Activated T-helper 2 cell treated with anti-CD3 and anti-CD28 coated beads, Interferon-gamma antibody, Interleukin-2, Interleukin-4, amounts not matched to agents 10 μg/mL and 5 μg/mL and 100 μg/mL, durations not matched to agents 14 hours and 24 hours and 36 hours (primary cell): Measurements from ENCODE around the gene MVB12B. TPM values are rescaled to one million over a fixed set of nuclear protein-coding genes. Genes with fewer than 3 reads are reported as not detected.
A peak's percentile ranks its signal among the peaks of the same experiment; 100 is the strongest.

Source experiments
- DNase-seq: peaks from one replicate; pipeline ENCODE4 v3.0.0; 2021; ENCODE audit warnings: low spot score
- H3K27ac Mint-ChIP-seq: one replicate; pipeline ENCODE4 v1.8.0; 2021; ENCODE audit warnings: mixed read lengths
- H3K27me3 Mint-ChIP-seq: one replicate; pipeline ENCODE4 v1.8.0; 2021; ENCODE audit warnings: low read depth, mixed read lengths
- H3K36me3 Mint-ChIP-seq: one replicate; pipeline ENCODE4 v1.8.0; 2021; ENCODE audit warnings: low read depth, mixed read lengths
- H3K4me1 Mint-ChIP-seq: one replicate; pipeline ENCODE4 v1.8.0; 2021; ENCODE audit warnings: low read depth, mixed read lengths
- H3K4me3 Mint-ChIP-seq: one replicate; pipeline ENCODE4 v1.8.0; 2021; ENCODE audit warnings: low read depth, mild to moderate bottlenecking, moderate library complexity, mixed read lengths
- H3K9me3 Mint-ChIP-seq: one replicate; pipeline ENCODE4 v1.8.0; 2021; ENCODE audit warnings: mixed read lengths
- intact Hi-C: fragments of 100-400 bp; cut with micrococcal nuclease; formaldehyde crosslinking; loops from one replicate; pipeline ENCODE4 v1.15.1; 2023
- total RNA-seq: library from RNA; stranded (reverse); gene quantifications from 2 replicates; pipeline ENCODE4 v1.2.3, GENCODE V29; 2022

MVB12B gene
- total RNA-seq, 1 donor from 2014 or later: 0.50 TPM

- no peaks in the 10 kb centered on the region for H3K9me3 Mint-ChIP-seq
Observed at GRCh38 chr9:126295936-126296600, 30.6 kb upstream of the MVB12B start.

GRCh38 chr9:126296687-126297086, 29.9 kb upstream of the MVB12B start:
- no peaks in the 10 kb centered on the region for H3K4me1 Mint-ChIP-seq
- H3K4me3 Mint-ChIP-seq: no peak overlapping the region
- intact Hi-C loops: no loop called here

More at GRCh38 chr9:126295936-126296600, 30.6 kb upstream of the MVB12B start:
- DNase-seq: no peak
- peaks cover 15% of the 10 kb centered on the region for H3K27me3 Mint-ChIP-seq
- H3K4me3 Mint-ChIP-seq: no peak overlapping the region
- H3K36me3 Mint-ChIP-seq: no peaks in the 10 kb centered on the region
- intact Hi-C loops: no loop called here
- no peaks in the 10 kb centered on the region for H3K4me1 Mint-ChIP-seq
- H3K27ac Mint-ChIP-seq: no peak overlapping the region

GRCh38 chr9:126297661-126298060, 29.0 kb upstream of the MVB12B start:
- intact Hi-C loops: no loop called here
- no peaks in the 10 kb centered on the region for H3K36me3 Mint-ChIP-seq

More at GRCh38 chr9:126296687-126297086, 29.9 kb upstream of the MVB12B start:
- peaks cover 15% of the 10 kb centered on the region for H3K27me3 Mint-ChIP-seq
- H3K9me3 Mint-ChIP-seq: no peaks in the 10 kb centered on the region
- no peaks in the 10 kb centered on the region for H3K36me3 Mint-ChIP-seq
- no peak overlapping the region for H3K27ac Mint-ChIP-seq
- no peak for DNase-seq

GRCh38 chr9:126298063-126298801, 28.4 kb upstream of the MVB12B start:
- no peak for DNase-seq
- Mint-ChIP-seq H3K4me1 (peaks cover 2% of the 10 kb centered on the region), H3K27ac (no peak overlapping the region), H3K27me3 (peaks cover 13% of the 10 kb centered on the region), H3K36me3 (no peaks in the 10 kb centered on the region), H3K9me3 (no peaks in the 10 kb centered on the region), H3K4me3 (no peak overlapping the region)
- intact Hi-C loops: no loop called here

More at GRCh38 chr9:126297661-126298060, 29.0 kb upstream of the MVB12B start:
- H3K4me3 Mint-ChIP-seq: no peak overlapping the region
- H3K4me1 Mint-ChIP-seq: peaks cover 2% of the 10 kb centered on the region
- H3K27me3 Mint-ChIP-seq: peaks cover 13% of the 10 kb centered on the region
- no peak overlapping the region for H3K27ac Mint-ChIP-seq
- DNase-seq: no peak
- H3K9me3 Mint-ChIP-seq: no peaks in the 10 kb centered on the region

- peaks cover 13% of the 10 kb centered on the region for H3K27me3 Mint-ChIP-seq
- intact Hi-C loops: no loop called here
Observed at GRCh38 chr9:126299706-126300276, 26.8 kb upstream of the MVB12B start.

GRCh38 chr9:126301196-126301595, 25.4 kb upstream of the MVB12B start:
- Mint-ChIP-seq H3K9me3 (no peaks in the 10 kb centered on the region), H3K27ac (no peak overlapping the region), H3K4me3 (no peak overlapping the region), H3K27me3 (peaks cover 14% of the 10 kb centered on the region), H3K4me1 (peaks cover 2% of the 10 kb centered on the region), H3K36me3 (no peaks in the 10 kb centered on the region)
- no peak for DNase-seq
- intact Hi-C loops: no loop called here

More at GRCh38 chr9:126299706-126300276, 26.8 kb upstream of the MVB12B start:
- no peak for DNase-seq
- H3K36me3 Mint-ChIP-seq: no peaks in the 10 kb centered on the region
- peaks cover 2% of the 10 kb centered on the region for H3K4me1 Mint-ChIP-seq
- H3K27ac Mint-ChIP-seq: no peak overlapping the region
- no peaks in the 10 kb centered on the region for H3K9me3 Mint-ChIP-seq
- no peak overlapping the region for H3K4me3 Mint-ChIP-seq

- no peak overlapping the region for H3K4me3 Mint-ChIP-seq
- intact Hi-C loops: loop anchor here (1.0 to 2.0 kb wide), 2 partner anchors 96 to 189 kb away; no protein-coding TSS in a partner anchor
- no peak overlapping the region for H3K27ac Mint-ChIP-seq
Observed at GRCh38 chr9:126301985-126302603, 24.5 kb upstream of the MVB12B start.

GRCh38 chr9:126302730-126303129, 23.9 kb upstream of the MVB12B start:
- Mint-ChIP-seq H3K4me1 (peaks cover 2% of the 10 kb centered on the region), H3K4me3 (no peak overlapping the region)

More at GRCh38 chr9:126301985-126302603, 24.5 kb upstream of the MVB12B start:
- Mint-ChIP-seq H3K27me3 (peaks cover 14% of the 10 kb centered on the region), H3K4me1 (peaks cover 2% of the 10 kb centered on the region), H3K36me3 (no peaks in the 10 kb centered on the region), H3K9me3 (no peaks in the 10 kb centered on the region)
- peak; percentile 26 for DNase-seq

GRCh38 chr9:126303488-126303887, 23.1 kb upstream of the MVB12B start:
- H3K9me3 Mint-ChIP-seq: no peaks in the 10 kb centered on the region
- H3K27ac Mint-ChIP-seq: no peak overlapping the region
- peaks cover 14% of the 10 kb centered on the region for H3K27me3 Mint-ChIP-seq
- peaks cover 2% of the 10 kb centered on the region for H3K4me1 Mint-ChIP-seq
- intact Hi-C loops: loop anchor here (2.0 kb wide), 1 partner anchor 187 kb away; no protein-coding TSS in a partner anchor
- no peaks in the 10 kb centered on the region for H3K36me3 Mint-ChIP-seq
- DNase-seq: no peak
- H3K4me3 Mint-ChIP-seq: no peak overlapping the region

More at GRCh38 chr9:126302730-126303129, 23.9 kb upstream of the MVB12B start:
- Mint-ChIP-seq H3K27ac (no peak overlapping the region), H3K9me3 (no peaks in the 10 kb centered on the region), H3K27me3 (peaks cover 14% of the 10 kb centered on the region), H3K36me3 (no peaks in the 10 kb centered on the region)
- DNase-seq: no peak
- intact Hi-C loops: loop anchor here (1.0 to 2.0 kb wide), 2 partner anchors 96 to 188 kb away; no protein-coding TSS in a partner anchor

GRCh38 chr9:126304207-126304970, 22.2 kb upstream of the MVB12B start:
- Mint-ChIP-seq H3K36me3 (no peaks in the 10 kb centered on the region), H3K4me1 (peaks cover 2% of the 10 kb centered on the region), H3K4me3 (no peak overlapping the region), H3K9me3 (no peaks in the 10 kb centered on the region), H3K27me3 (peaks cover 12% of the 10 kb centered on the region), H3K27ac (no peak overlapping the region)
- intact Hi-C loops: no loop called here
- DNase-seq: no peak

GRCh38 chr9:126304971-126305320, 21.7 kb upstream of the MVB12B start:
- intact Hi-C loops: no loop called here
- Mint-ChIP-seq H3K4me1 (peaks cover 2% of the 10 kb centered on the region), H3K36me3 (no peaks in the 10 kb centered on the region), H3K9me3 (no peaks in the 10 kb centered on the region), H3K27me3 (peaks cover 9% of the 10 kb centered on the region), H3K4me3 (no peak overlapping the region), H3K27ac (no peak overlapping the region)
- DNase-seq: no peak

- H3K4me3 Mint-ChIP-seq: no peak overlapping the region
- H3K4me1 Mint-ChIP-seq: peaks cover 2% of the 10 kb centered on the region
- no peak for DNase-seq
- H3K9me3 Mint-ChIP-seq: no peaks in the 10 kb centered on the region
- no peak overlapping the region for H3K27ac Mint-ChIP-seq
- peaks cover 7% of the 10 kb centered on the region for H3K27me3 Mint-ChIP-seq
- intact Hi-C loops: no loop called here
- H3K36me3 Mint-ChIP-seq: no peaks in the 10 kb centered on the region
Observed at GRCh38 chr9:126306071-126306647, 20.5 kb upstream of the MVB12B start.
